Thyroid gland (tissue), 4 donors: Measurements from ENCODE around the gene CNNM4. TPM values are rescaled to one million over a fixed set of nuclear protein-coding genes. Genes with fewer than 3 reads are reported as not detected.
A peak's percentile ranks its signal among the peaks of the same experiment; 100 is the strongest.

Experiments used
- DNase-seq, 2 donors: peaks; one replicate each; pipeline ENCODE4 v3.0.0-alpha.2; 2019
- H3K27ac ChIP-seq, 3 donors: fragments of 200-600 bp; sonication (generic); 1 replicate in 2 of 3; 2 replicates in 1 of 3; pipeline ENCODE4 v1.5.1; 2016 to 2019; ENCODE audit warnings: mild to moderate bottlenecking in 1 of 3, moderate library complexity in 1 of 3
- H3K27me3 ChIP-seq: fragments of 200-600 bp; sonication (generic); one replicate; pipeline ENCODE4 v1.5.1; 2019
- H3K36me3 ChIP-seq, 2 donors: fragments of 200-600 bp; sonication (generic); one replicate each; pipeline ENCODE4 v1.5.1; 2016 to 2019
- H3K4me1 ChIP-seq, 2 donors: fragments of 200-600 bp; sonication (generic); one replicate each; pipeline ENCODE4 v1.5.1; 2017 to 2019
- H3K4me3 ChIP-seq, 3 donors: fragments of 200-600 bp; sonication (generic); replicated peaks in 1 of 3; 1 replicate in 2 of 3; 2 replicates in 1 of 3; pipeline ENCODE4 v1.5.1; 2016; ENCODE audit warnings: mild to moderate bottlenecking in 1 of 3
- H3K9me3 ChIP-seq: fragments of 200-600 bp; sonication (generic); one replicate; pipeline ENCODE4 v1.5.1; 2017
- CTCF ChIP-seq, 6 experiments: fragments of 200-600 bp in 3 of 6; fragments of 450-650 bp in 3 of 6; sonication (generic) in 3 of 6; IDR thresholded peaks; one replicate each; pipeline ENCODE4 v1.5.1; 2016 to 2019; ENCODE audit warnings: antibody characterized with exemption in 6 of 6, mild to moderate bottlenecking in 2 of 6, inconsistent platforms in 1 of 6, moderate library complexity in 1 of 6
- POLR2A ChIP-seq, 2 donors: fragments of 450-650 bp; IDR thresholded peaks; one replicate each; pipeline ENCODE4 v1.6.1; 2017; ENCODE audit warnings: antibody characterized with exemption in 2 of 2, mild to moderate bottlenecking in 2 of 2, moderate library complexity in 1 of 2
- WGBS, 2 donors: methylation state at CpG; one replicate each; pipeline ENCODE4 v1.1.5; 2017; 5-methylcytosine and 5-hydroxymethylcytosine counted together
- intact Hi-C: fragments of 100-400 bp; cut with DNase I; formaldehyde crosslinking; loops from one replicate; pipeline ENCODE4 v1.15.1; 2023
- total RNA-seq, 4 donors: library from RNA; depleted of rRNA; stranded (reverse); fragments of >200 nt; gene quantifications; one replicate each; pipeline ENCODE4 v1.2.3, GENCODE V29; 2016

CNNM4 gene
- total RNA-seq, 4 donors from 2014 or later: 6.6 to 9.5 (median 7.7) TPM

GRCh38 chr2:96772903-96773671 is 12.4 kb downstream of the CNNM4 start:
- intact Hi-C loops: no loop called here
- peak; percentile 27 to 37 for DNase-seq
- Histone ChIP-seq H3K9me3 (no peaks in the 10 kb centered on the region), H3K27ac (peak overlapping the region in 1 of 3 donors; percentile 50), H3K4me1 (peaks cover 29 to 54% of the 10 kb centered on the region in 2 donors), H3K4me3 (no peak overlapping the region), H3K27me3 (no peaks in the 10 kb centered on the region), H3K36me3 (no peaks in the 10 kb centered on the region)
- WGBS, 2 donors: 94 to 97% methylated on average over 12 of the region's 12 CpGs
- TF ChIP-seq CTCF (IDR thresholded peaks at IDR 0.05): no peak
- TF ChIP-seq POLR2A (IDR thresholded peaks at IDR 0.05): no peak

- Histone ChIP-seq H3K27ac (peak overlapping the region; percentile 13 to 50 (median 21)), H3K27me3 (no peaks in the 10 kb centered on the region), H3K4me3 (no peak overlapping the region), H3K9me3 (no peaks in the 10 kb centered on the region), H3K4me1 (peaks cover 21 to 46% of the 10 kb centered on the region in 2 donors), H3K36me3 (no peaks in the 10 kb centered on the region)
- intact Hi-C loops: no loop called here
- 50 to 61% methylated on average over 6 to 7 of the region's 7 CpGs for WGBS, 2 donors
- TF ChIP-seq CTCF (IDR thresholded peaks at IDR 0.05): peak in 1 of 6 experiments; percentile 15
- peak in 1 of 2 donors; percentile 17 for TF ChIP-seq POLR2A (IDR thresholded peaks at IDR 0.05)
- peak; percentile 67 for DNase-seq
Observed at GRCh38 chr2:96773922-96774321, 13.2 kb downstream of the CNNM4 start.

- H3K4me3 ChIP-seq: no peak overlapping the region
- H3K9me3 ChIP-seq: no peaks in the 10 kb centered on the region
- no peaks in the 10 kb centered on the region for H3K27me3 ChIP-seq
- no peak for TF ChIP-seq CTCF (IDR thresholded peaks at IDR 0.05)
- no peak for TF ChIP-seq POLR2A (IDR thresholded peaks at IDR 0.05)
- no peak overlapping the region for H3K27ac ChIP-seq
- no peaks in the 10 kb centered on the region for H3K36me3 ChIP-seq
- peaks cover 15 to 36% of the 10 kb centered on the region in 2 donors for H3K4me1 ChIP-seq
- intact Hi-C loops: no loop called here
- WGBS, 2 donors: 38 to 78% methylated on average over 1 of the region's 1 CpG
- DNase-seq: no peak
Observed at GRCh38 chr2:96775160-96775559, 14.5 kb downstream of the CNNM4 start.

GRCh38 chr2:96783388-96783787 is 22.7 kb downstream of the CNNM4 start:
- 80 to 86% methylated on average over 4 of the region's 4 CpGs for WGBS, 2 donors
- H3K4me1 ChIP-seq: peaks cover 23 to 27% of the 10 kb centered on the region in 2 donors
- no peak overlapping the region for H3K4me3 ChIP-seq
- no peaks in the 10 kb centered on the region for H3K27me3 ChIP-seq
- intact Hi-C loops: no loop called here
- H3K36me3 ChIP-seq: no peaks in the 10 kb centered on the region
- TF ChIP-seq POLR2A (IDR thresholded peaks at IDR 0.05) (no peak), CTCF (IDR thresholded peaks at IDR 0.05) (no peak)
- no peak for DNase-seq
- H3K9me3 ChIP-seq: no peaks in the 10 kb centered on the region
- H3K27ac ChIP-seq: no peak overlapping the region

GRCh38 chr2:96787411-96787810 is 26.7 kb downstream of the CNNM4 start:
- TF ChIP-seq CTCF (IDR thresholded peaks at IDR 0.05) (no peak), POLR2A (IDR thresholded peaks at IDR 0.05) (no peak)
- Histone ChIP-seq H3K4me3 (no peak overlapping the region), H3K9me3 (no peaks in the 10 kb centered on the region), H3K36me3 (no peaks in the 10 kb centered on the region), H3K27ac (peak overlapping the region; percentile 70 to 77 (median 70)), H3K27me3 (no peaks in the 10 kb centered on the region), H3K4me1 (peaks cover 28 to 33% of the 10 kb centered on the region in 2 donors)
- intact Hi-C loops: no loop called here
- no peak for DNase-seq
- 95 to 97% methylated on average over 3 of the region's 3 CpGs for WGBS, 2 donors
